Measurements from ENCODE around the gene SYNPO2. TPM values are rescaled to one million over a fixed set of nuclear protein-coding genes. Genes with fewer than 3 reads are reported as not detected.

The SYNPO2 gene
- polyA plus RNA-seq, 1 donor (not counting 4 experiments of a cell fraction or from before 2014, with no cell fraction given), result 0.34 TPM

DNA sequence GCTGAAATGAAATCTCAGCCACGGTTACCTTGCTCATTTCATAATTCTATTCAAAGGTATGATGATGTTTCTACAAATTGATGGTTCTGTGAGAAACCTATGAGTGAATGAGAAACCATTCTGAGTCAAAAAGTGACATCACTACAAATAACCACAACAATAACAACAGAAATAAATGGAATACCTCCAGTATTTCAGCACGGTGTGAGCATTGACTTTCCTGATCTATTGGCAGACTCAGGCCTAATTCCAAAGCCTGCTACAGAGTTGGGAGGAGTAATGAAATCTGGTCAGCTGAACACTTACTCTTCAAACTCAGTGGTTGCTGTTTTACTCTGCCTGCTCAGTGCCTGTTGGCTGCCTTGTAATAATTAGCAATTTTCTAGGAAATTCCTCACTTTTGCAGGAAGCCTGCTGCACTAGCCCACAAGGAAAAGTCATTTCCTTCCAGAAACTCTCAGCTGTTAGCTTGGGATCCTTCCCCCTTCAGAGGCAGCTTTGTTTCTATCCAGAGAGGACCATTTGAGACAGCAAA, 18.8 kb upstream of the SYNPO2 start:
- H3K9me1 ChIP-seq (ENCODE audit: control insufficient read depth, extremely low read depth, insufficient read depth, low read length), result no peaks in the 10 kb centered on the region
- no peaks in the 10 kb centered on the region for H3K79me2 ChIP-seq (ENCODE audit: control insufficient read depth, insufficient read depth, low read length)
- peaks cover 3% of the 10 kb centered on the region for H3K4me1 ChIP-seq (ENCODE audit: control insufficient read depth, extremely low read depth, insufficient read depth, low read length)
- H3K4me3 ChIP-seq (ENCODE audit: control insufficient read depth in 2 of 3, extremely low read depth in 1 of 3, insufficient read depth in 2 of 3, low read depth in 1 of 3, low read length in 3 of 3), result no peak overlapping the region
- no peak overlapping the region for H2AFZ ChIP-seq (ENCODE audit: control insufficient read depth, low read length)
- no peaks in the 10 kb centered on the region for H3K9me3 ChIP-seq (ENCODE audit: control insufficient read depth, low read depth, low read length)
- FAIRE-seq (no peak), DNase-seq (ENCODE audit: low read depth, low spot score) (no peak)
- no peaks in the 10 kb centered on the region for H3K27me3 ChIP-seq (ENCODE audit: control insufficient read depth, extremely low read depth, insufficient read depth, low read length)
- dilution Hi-C loops (cut with MboI; ENCODE audit: extremely low pct_ligation_motif_present, low sequenced_read_pairs), result no loop called here
- H3K4me2 ChIP-seq (ENCODE audit: control insufficient read depth, extremely low read depth, insufficient read depth, low read depth, low read length), result no peak overlapping the region
- no peaks in the 10 kb centered on the region for H3K36me3 ChIP-seq (ENCODE audit: control insufficient read depth in 2 of 2, extremely low read depth in 1 of 2, insufficient read depth in 2 of 2, low read length in 2 of 2)
- TF ChIP-seq EZH2 (IDR thresholded peaks at IDR 0.05; ENCODE audit: low read length), result no peak
- TF ChIP-seq, protein P1, sequence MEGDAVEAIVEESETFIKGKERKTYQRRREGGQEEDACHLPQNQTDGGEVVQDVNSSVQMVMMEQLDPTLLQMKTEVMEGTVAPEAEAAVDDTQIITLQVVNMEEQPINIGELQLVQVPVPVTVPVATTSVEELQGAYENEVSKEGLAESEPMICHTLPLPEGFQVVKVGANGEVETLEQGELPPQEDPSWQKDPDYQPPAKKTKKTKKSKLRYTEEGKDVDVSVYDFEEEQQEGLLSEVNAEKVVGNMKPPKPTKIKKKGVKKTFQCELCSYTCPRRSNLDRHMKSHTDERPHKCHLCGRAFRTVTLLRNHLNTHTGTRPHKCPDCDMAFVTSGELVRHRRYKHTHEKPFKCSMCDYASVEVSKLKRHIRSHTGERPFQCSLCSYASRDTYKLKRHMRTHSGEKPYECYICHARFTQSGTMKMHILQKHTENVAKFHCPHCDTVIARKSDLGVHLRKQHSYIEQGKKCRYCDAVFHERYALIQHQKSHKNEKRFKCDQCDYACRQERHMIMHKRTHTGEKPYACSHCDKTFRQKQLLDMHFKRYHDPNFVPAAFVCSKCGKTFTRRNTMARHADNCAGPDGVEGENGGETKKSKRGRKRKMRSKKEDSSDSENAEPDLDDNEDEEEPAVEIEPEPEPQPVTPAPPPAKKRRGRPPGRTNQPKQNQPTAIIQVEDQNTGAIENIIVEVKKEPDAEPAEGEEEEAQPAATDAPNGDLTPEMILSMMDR (optimal IDR thresholded peaks at IDR 0.05 in 1 of 3, IDR thresholded peaks at IDR 0.05 in 1 of 3, conservative IDR thresholded peaks at IDR 0.05 in 1 of 3; ENCODE audit: extremely low read depth in 1 of 3, insufficient read depth in 2 of 3, low read length in 3 of 3), result no peak
- no peak overlapping the region for H3K9ac ChIP-seq (ENCODE audit: control insufficient read depth, extremely low read depth, insufficient read depth, low read length)
- H3K27ac ChIP-seq (ENCODE audit: control insufficient read depth, insufficient read depth, low read length), result no peak overlapping the region
- H4K20me1 ChIP-seq (ENCODE audit: control insufficient read depth, extremely low read depth, insufficient read depth, low read length), result no peaks in the 10 kb centered on the region

DNA sequence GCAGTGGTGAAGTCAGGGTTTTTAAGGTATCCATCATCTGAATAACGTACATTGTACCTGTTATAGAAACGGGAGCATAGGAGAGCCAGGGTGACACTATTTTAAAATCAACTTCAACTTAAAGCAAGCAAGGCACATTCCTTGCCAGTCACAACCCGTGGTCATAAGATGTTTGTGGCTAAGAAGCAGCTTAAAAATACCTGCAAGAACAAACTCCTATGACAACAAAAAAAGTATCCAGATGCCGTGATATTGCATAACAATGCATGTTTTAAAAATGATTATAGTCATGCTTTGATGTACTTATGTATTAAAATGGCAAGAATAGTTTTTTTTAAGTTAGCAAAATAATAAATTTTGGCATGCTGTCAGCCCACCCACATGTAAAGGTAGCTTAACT, 16.5 kb upstream of the SYNPO2 start:
- Histone ChIP-seq H3K4me2 (ENCODE audit: control insufficient read depth, extremely low read depth, insufficient read depth, low read depth, low read length) (no peak overlapping the region), H3K4me3 (ENCODE audit: control insufficient read depth in 2 of 3, extremely low read depth in 1 of 3, insufficient read depth in 2 of 3, low read depth in 1 of 3, low read length in 3 of 3) (no peak overlapping the region), H3K36me3 (ENCODE audit: control insufficient read depth in 2 of 2, extremely low read depth in 1 of 2, insufficient read depth in 2 of 2, low read length in 2 of 2) (no peaks in the 10 kb centered on the region), H3K9ac (ENCODE audit: control insufficient read depth, extremely low read depth, insufficient read depth, low read length) (no peak overlapping the region), H2AFZ (ENCODE audit: control insufficient read depth, low read length) (no peak overlapping the region), H3K4me1 (ENCODE audit: control insufficient read depth, extremely low read depth, insufficient read depth, low read length) (no peaks in the 10 kb centered on the region), H3K9me1 (ENCODE audit: control insufficient read depth, extremely low read depth, insufficient read depth, low read length) (no peaks in the 10 kb centered on the region), H3K27ac (ENCODE audit: control insufficient read depth, insufficient read depth, low read length) (no peak overlapping the region), H3K27me3 (ENCODE audit: control insufficient read depth, extremely low read depth, insufficient read depth, low read length) (no peaks in the 10 kb centered on the region), H4K20me1 (ENCODE audit: control insufficient read depth, extremely low read depth, insufficient read depth, low read length) (no peaks in the 10 kb centered on the region), H3K9me3 (ENCODE audit: control insufficient read depth, low read depth, low read length) (no peaks in the 10 kb centered on the region), H3K79me2 (ENCODE audit: control insufficient read depth, insufficient read depth, low read length) (no peaks in the 10 kb centered on the region)
- FAIRE-seq (peak; percentile 13), DNase-seq (ENCODE audit: low read depth, low spot score) (no peak)
- TF ChIP-seq EZH2 (IDR thresholded peaks at IDR 0.05; ENCODE audit: low read length), result no peak
- TF ChIP-seq, protein P1 (optimal IDR thresholded peaks at IDR 0.05 in 1 of 3, IDR thresholded peaks at IDR 0.05 in 1 of 3, conservative IDR thresholded peaks at IDR 0.05 in 1 of 3; ENCODE audit: extremely low read depth in 1 of 3, insufficient read depth in 2 of 3, low read length in 3 of 3), result no peak
- dilution Hi-C loops (cut with MboI; ENCODE audit: extremely low pct_ligation_motif_present, low sequenced_read_pairs), result no loop called here
